Esophagus mucosa (tissue), 1 donor: ENCODE results near the gene TGIF2. TPM values are rescaled to one million over a fixed set of nuclear protein-coding genes. Genes with fewer than 3 reads are reported as not detected.
"Not testable (repeated sequence)": the region's sequence is repeated elsewhere in the genome, so short reads cannot be mapped to it uniquely, and the experiment has no call there.

Source experiments
- ATAC-seq: fragments of 200-7000 bp; cut with Tn5 transposase; one replicate; pipeline ENCODE4 v1.9.1; 2020
- total RNA-seq: library from RNA; stranded (reverse); gene quantifications from one replicate; pipeline ENCODE4 v1.2.4, GENCODE V29; 2023
- donor health status: DM: yes; HTN: yes; CAD: no.

TGIF2 gene
- total RNA-seq, 1 donor from 2014 or later = 7.5 TPM

- no peak for ATAC-seq
These were observed 6.7 kb downstream of the TGIF2 start for GRCh38 chr20:36579996-36580545.

DNA sequence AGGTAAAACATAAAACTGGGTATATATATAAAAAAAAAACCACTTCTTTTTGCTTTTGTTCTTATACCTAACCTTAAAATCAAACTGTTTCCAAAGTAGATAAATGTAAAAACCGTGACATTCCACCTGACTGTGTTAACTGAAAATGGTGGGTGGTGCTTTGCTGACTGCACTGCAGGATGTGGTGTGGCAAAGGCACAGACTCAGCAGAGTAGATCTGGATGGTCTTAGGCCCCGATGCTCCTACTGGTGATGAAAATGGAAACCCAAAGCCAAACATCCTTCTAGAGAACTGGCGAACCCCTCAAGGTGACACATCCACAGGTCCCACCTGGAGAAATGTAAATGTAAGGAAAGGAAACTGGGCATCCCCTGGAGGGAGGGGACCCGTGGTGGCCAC is 8.9 kb downstream of the TGIF2 start:
- no peak for ATAC-seq

DNA sequence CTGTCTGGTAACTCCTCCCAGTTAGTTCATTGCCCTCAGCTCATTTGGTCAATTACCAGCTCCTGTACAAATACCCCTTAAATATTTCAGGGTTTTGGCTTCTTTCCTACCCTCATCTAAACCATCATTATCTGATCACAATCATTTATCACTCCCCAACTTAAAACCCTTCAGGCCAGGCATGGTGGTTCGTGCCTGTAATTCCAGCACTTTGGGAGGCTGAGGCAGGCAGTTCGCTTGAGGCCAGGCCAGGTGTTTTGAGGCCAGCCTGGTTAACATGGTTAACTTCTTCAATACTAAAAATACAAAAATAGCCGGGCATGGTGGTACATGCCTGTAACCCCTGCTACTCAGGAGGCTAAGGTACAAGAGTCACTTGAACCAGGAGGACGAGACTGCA is 9.4 kb downstream of the TGIF2 start:
- no peak for ATAC-seq

DNA sequence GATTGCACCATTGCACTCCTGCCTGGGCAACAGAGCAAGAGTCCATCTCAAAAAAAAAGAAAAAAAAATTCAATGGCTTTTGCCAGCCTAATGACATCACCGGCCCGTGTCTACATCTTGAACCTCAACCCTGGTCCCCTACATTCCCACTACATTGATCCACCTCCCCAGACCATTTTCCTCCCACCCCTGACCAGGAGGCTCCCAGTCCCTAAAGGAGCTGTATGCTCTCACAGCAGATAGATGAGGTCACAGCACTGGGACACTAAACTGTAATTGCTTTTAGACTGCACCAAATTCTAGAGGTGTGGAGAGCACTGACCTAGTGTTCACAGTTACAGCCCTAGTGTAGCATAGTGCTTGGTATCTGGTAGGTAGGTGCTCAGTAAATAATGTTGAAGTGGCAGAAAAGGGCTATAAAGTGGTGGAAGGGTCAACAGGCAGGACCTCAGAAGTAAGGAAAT is 10.7 kb downstream of the TGIF2 start:
- ATAC-seq = no peak

GRCh38 chr20:36585410-36586125 is 12.2 kb downstream of the TGIF2 start:
- peak; percentile 80 for ATAC-seq

GRCh38 chr20:36587388-36588070 is 14.1 kb downstream of the TGIF2 start:
- ATAC-seq = no peak

DNA sequence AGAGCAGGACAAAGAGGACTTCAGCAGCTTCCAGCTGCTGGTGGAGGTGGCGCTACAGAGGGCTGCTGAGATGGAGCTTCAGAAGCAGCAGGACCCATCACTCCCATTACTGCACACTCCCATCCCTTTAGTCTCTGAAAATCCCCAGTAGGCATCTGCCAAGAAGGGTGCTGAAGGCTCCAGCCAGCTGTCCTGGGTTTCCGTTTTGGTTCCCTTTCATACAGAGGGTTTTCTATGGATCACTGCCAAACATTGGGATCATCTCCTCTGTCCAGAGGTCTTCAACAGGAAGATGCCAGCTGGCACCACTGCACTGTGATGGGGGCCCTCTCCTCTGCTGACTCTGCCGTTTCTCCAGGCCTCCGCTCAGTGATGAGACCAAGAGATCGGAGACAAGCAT is 17.9 kb downstream of the TGIF2 start:
- ATAC-seq = no peak

GRCh38 chr20:36591854-36592641 is 18.7 kb downstream of the TGIF2 start:
- ATAC-seq = no peak

DNA sequence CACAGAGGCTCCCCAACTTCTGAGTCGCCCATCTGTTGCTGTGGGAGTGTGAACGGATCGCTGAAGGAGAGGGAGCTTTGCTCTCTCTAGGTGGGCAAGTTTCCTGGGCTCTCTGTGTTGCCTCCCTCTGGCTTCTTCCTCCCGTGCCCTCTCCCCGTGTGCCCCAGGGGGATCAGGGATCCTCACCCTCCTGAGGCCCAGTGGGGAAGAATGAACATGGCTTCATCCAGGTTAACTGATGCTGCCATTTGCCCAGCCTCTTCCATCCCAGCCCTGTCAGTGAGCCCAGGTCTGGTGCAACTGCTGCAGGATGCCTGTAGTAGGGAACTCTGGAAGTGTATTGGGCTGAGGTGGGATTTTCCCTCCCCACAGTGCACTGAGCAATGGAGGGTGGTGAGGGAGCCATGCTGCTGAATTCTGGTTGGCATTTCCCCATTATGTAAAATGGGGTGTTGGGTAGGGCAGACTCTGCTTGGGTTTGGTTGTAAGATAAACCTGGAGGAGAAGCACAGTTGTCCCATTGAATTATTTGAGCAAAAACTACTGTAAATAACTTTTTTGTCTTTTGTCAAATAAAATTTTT is 20.0 kb downstream of the TGIF2 start:
- ATAC-seq = no peak

DNA sequence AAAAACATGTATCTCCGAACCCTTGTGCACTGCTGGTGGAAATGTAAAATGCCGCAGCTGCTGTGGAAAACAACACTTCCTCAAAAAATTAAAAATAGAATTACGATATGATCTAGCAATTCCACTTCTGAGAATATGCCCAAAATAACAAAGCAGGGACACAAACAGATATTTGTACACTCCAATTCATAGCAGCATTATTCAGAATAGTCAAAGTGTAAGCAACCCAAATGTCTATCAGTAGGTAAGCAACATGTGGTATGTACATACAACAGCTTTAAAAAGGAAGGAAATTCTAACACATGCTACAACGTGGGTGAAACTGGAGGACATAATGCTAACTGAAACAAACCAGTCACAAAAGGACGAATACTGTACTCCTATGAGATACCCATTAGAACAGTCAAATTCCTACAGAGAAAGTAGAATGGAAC is 26.5 kb downstream of the TGIF2 start:
- no peak for ATAC-seq

DNA sequence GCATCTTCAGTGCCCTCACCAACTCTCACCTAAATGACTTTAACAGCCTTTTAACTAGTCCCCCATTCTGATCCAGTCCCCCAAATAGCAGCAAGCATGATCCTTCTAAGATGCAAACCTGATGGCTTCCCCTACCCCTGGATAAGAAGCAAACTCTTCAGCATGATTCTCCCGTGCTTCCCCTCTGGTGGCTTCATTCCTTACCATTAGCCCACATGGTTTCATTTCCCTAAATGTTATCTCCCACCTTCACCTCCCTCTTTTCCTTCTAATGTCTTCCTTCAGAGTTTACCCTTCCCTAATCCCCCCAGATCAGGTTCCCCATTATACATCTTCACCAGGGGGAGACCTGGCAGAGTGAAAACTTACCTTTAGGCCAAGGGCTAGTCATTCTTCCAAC is 28.1 kb downstream of the TGIF2 start:
- ATAC-seq = no peak

- peak; percentile 4 for ATAC-seq
These were observed 31.6 kb downstream of the TGIF2 start for GRCh38 chr20:36604952-36605398.

DNA sequence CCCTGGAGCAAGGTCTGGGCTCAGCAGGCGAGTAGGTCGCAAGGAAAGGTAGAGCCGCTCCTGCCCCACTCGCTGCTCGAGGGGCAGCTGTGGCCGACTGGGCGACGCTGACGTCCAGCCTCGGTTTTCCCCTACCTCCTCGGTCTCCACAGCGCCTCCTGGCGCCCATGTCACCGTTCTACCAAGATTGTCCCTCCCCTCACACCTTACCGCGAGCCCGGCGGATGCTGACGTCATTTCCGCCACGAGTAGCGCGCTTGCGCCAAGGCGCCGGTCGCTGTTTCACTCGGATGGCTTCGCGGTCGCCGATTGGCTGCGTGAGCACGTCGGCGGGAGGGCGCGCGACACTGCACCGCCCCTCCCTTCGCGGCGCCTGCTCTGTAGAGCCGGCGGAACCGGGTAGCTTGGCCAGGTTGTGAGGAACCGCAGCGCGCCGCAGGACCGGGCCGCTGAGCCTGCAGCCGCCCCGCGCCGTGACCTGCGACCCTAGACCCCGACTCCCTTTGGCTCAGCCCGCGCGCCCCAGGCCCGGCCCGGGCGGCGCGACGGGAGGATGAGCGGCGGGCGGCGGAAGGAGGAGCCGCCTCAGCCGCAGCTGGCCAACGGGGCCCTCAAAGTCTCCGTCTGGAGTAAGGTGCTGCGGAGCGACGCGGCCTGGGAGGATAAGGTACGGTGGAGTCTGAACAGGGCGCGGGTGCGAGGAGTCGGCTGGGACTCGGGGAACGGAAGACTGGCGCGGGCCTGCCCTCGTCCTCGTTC is 32.2 kb downstream of the TGIF2 start, which contains the start of gene RAB5IF:
Gene RAB5IF (plus strand): TSS at position 381 of the 759 bp plus-strand sequence. CDS start 173 bp downstream, at position 554.
- ATAC-seq = peak; percentile 92

- ATAC-seq = peak; percentile 49
These were observed 33.0 kb downstream of the TGIF2 start for GRCh38 chr20:36606158-36607066.

DNA sequence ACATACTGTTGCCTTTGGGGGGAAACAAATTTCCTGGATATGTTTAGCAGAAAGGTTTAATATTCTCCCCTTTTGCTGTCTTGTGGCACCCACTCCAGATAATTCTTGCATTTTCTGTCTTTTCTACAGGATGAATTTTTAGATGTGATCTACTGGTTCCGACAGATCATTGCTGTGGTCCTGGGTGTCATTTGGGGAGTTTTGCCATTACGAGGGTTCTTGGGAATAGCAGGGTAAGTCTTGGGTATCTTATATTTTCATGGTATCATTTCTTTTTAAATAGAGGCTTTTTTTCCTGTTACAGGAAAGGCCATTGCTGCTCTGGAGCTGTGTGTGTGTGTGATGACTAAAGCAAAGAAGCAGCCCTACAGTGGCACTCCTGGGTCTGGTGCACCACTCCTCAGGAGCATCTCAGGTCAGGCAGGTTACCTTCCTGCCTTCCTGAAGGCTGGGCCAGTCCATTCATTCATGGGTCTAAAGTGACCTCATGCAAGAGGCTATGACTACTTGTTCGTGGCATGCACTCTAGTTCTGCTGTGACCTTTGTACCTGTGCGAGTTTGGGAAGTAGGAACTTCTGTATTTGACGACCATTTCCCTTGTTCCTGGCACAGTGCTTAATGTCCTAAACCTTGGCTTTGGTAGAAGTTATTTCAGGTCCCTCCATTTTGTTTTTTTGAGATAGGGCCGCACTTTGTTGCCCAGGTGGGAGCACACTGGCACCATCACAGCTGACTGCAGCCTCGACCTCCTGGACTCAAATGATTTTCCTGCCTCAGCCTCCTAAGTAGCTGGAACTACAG is 34.4 kb downstream of the TGIF2 start:
- ATAC-seq = peak; percentile 69

GRCh38 chr20:36608388-36608728 is 35.0 kb downstream of the TGIF2 start:
- not testable (repeated sequence) for ATAC-seq

- no peak for ATAC-seq
These were observed 38.2 kb downstream of the TGIF2 start for GRCh38 chr20:36611625-36612024.

- ATAC-seq = peak; percentile 67
These were observed 40.6 kb downstream of the TGIF2 start for GRCh38 chr20:36613974-36614373.

DNA sequence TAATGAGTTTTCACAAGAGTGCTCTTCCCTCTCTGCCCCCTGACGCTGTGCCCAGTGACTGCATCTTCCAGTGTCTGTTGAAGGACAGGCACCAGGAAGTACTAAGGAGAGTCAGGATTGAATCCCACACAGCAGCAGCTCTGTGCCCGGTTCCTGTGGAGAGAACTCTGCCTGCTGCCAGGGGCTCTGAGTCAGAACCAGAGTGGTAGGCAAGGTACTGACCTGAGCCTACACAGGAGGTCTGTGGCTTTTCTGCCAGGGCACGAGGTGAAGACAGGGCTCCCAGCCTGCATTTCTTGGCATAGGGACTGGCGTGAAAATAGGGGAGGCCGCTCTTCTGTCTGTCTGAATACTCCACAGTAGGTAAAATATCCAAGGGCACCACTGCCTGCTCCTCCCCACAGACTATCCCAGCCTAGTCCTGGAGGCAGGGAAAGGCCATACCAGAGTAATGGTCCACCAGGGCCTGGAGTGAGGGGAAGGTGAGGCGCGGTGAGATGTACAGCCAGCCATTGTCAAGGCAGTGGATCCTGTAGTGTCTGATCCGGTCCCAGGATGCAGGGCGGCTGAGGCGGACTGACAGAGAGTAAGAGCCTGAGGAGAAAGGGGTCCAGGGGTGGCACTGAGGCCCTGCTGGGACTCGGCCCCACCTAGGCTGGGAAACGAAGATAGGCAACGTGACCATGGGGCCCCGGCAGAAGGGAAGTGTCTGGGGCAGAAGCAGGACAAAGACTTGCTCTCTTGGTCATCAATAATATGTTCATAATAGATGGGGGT is 41.6 kb downstream of the TGIF2 start:
- peak; percentile 5 for ATAC-seq
